CD4-positive, alpha-beta T cell treated with Interleukin-6 at 100 ng/mL for 8 hours (primary cell): Measurements from ENCODE around the gene TMCO5A.
"Not testable (repeated sequence)": the region's sequence is repeated elsewhere in the genome, so short reads cannot be mapped to it uniquely, and the experiment has no call there.

ENCODE experiments used
- DNase-seq: peaks from one replicate; pipeline ENCODE4 v3.0.0-alpha.2; 2020; ENCODE audit warnings: mixed read lengths, low spot score

TMCO5A gene

GRCh38 chr15:37934340-37934739, at the start of gene TMCO5A:
TSS of gene TMCO5A (plus strand) at chr15:37934640. CDS start at chr15:37936324, 1,684 bp downstream.
- no peak for DNase-seq

- no peak for DNase-seq
Measured at GRCh38 chr15:37885651-37886050, 48.8 kb upstream of the TMCO5A start.

DNA sequence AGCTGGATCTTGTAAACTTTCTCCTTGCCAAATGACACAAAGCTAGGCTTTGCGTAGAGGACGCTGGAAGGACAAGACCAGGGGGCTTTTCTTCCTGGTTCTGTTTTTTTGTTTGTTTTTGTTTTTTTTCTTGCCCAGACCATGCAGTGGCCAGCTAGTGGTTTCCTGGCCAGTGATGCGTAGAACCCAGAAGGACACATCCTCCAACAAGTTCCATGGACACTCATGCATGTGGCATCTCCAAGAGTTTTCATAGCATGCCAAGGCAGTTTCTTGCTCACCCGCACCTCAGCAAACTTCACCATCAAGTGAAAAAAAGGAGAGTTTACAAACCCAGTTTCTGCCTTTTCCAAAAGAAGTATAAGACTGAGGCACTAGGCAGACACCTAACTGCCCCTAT, 46.1 kb upstream of the TMCO5A start:
- no peak for DNase-seq

DNA sequence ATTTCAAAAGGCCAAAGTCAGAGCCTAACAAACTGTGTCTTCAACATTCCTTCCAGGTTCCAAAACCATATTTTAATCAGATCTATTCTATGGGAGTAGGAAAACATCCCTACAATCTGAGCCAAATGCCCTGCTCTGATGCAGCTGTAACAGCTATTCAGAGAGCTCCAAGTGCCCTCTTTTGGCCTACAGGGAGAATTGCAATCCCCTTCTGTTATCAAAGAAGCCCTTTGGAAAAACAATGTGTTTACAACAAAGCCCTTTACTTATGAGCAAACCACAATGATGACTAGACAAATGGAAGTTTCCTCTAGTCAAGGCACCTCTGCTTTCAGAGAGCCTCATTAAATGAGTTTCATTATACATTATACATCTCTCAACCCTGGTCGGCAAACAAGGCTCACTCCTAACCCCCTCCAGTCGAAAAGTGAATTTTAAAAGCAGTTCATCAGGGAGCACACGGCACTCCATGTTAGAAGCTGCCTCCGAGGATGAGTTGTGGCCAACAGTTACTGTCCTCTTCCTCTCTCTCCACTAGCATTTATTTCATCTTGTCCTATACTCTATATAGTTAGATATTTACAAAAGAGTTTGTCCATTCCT, 42.6 kb upstream of the TMCO5A start:
- no peak for DNase-seq

DNA sequence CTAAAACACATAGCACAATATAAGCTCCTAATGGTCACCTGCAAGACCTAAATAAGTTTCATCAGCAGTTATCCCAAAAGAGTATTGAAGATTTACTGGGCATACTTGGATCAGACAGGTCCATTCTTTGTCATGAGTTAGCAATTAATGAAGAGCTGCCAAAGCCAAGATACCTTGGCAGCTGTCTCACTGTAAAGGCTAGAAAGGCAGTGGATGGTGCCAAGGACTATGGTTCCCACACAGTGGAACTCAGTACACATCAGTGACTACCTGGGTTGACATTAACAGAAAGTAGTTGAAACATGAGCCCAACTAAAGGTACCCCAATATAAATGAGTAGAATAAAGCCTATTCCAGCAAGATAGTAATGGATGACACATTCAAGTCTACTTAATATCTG, 41.1 kb upstream of the TMCO5A start:
- no peak for DNase-seq

DNA sequence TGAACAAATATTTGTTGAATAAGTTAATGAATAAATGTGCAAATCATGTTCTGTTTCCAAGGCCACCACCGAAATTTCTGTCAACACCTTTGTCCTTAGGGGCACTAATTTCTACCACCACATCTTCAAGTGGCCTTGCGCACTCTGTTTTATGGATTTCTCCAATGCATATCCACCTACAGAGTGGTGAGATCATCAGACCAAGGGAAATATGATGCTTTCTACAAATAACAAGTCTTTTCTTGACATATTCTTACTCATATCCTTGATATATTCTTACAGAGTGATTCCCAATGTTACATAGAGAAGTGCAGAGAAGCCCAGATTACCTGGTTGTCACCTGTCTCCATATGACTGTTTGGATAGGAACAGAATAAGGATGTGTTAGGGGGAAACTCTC, 36.1 kb upstream of the TMCO5A start:
- DNase-seq, result no peak

DNA sequence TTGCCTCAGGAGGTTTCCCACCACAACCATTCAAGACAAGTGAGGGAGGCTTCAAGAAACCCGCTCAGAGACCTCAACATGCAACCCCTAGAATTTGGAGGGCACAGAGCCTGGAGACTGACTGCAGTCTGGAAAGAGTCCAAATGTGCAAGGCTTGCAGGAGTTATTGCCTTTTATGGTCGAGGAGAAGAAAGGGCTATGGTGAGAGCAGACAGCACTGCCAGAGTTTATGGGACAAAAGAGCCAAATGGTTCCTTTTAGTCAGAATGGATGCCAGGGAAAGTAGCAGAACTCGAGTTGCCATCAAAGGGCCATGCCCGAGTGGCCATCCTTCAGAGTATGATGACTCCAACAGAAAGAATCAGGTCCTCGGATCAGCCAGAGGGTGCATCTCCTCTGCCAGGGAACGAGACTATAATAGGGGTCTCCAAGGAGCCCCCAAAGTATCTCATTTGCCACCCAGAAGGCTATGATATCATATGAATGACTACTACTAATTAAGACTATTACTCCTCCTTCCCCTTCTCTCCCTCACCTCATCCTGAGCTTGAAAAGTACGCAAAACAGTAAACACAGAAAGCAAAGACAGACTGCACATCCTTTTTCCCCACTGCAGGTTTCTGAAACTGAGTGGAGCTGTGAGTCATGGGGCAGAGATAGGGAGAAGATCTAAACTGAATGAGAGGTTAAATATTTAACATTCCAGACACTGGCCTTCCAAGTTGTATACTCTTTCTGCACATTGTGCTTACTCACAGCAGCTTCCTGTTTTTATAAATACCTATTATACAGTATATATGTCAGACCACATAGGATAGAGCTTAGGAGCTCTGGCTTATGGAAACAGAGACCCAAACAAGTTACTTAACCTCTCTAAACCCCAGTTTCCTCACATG, 33.9 kb upstream of the TMCO5A start:
- no peak for DNase-seq

DNA sequence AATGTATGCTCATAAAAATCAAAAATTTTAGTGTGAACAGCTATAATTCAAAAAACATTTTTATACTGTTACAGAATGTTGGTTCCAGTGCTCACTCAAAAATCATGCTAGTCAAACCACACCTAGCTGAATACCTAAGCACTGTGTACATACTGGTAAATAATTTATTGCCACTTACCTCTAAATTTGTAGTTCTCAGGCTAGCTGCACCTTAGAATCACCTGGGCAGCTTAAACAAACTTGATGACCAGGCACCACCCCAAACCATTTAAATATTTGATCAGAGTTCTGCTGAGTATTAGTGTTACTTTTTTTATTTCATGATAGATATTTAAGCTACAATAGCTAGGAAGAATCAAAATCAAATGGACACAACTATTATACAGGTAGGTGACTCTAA, 32.3 kb upstream of the TMCO5A start:
- no peak for DNase-seq

DNA sequence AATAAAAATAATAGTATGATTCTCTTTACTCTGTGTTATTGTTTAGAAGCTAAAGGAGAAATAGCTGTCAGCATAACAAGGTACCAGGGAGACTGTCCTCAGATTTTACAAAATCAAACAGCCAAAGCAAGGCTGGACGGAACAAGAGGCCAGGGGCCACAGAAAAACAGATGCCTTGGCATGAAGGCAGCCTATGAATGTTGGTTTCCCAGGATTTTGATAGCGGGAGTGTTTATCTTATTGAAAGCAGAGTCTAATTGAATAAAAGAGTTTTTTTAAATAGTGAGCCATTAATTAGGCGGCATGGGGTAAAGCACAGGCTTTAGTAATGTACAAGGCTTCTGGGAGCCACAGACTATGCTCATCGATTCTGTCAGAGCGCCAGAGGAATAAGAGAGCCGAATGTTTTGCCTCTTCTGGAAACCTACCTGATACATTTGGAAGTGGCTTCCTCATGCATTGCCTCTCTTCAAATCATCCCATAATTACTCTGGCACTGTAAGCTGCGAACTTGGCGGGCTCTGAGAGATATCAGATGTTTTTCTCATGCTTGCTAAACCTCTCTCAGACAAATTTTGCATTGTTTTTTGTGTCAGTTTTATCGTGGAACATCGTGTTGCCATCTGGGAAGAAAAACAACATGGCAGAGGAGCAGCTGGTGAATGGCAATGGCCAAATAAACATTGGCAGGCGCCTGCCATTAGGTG, 30.4 kb upstream of the TMCO5A start:
- no peak for DNase-seq

GRCh38 chr15:37907136-37907535, 27.3 kb upstream of the TMCO5A start:
- no peak for DNase-seq

GRCh38 chr15:37921527-37922385, 12.7 kb upstream of the TMCO5A start:
- DNase-seq, result no peak

DNA sequence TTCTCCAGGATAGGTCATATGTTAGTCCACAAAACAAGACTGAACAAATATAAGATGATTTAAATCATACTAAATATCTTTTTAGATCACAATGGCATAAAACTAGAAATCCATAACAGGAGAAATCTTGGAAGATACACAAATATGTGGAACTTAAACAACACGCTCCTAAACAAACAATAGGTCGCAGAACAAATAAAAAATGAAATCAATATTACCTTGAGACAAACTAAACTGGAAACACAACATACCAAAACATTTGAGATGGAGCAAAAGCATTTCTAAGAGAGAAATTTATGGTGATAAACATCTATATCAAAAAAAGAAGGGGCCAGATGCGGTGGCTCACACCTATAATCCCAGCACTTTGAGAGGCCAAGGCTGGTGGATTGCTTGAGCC, 8.3 kb upstream of the TMCO5A start:
- no peak for DNase-seq

DNA sequence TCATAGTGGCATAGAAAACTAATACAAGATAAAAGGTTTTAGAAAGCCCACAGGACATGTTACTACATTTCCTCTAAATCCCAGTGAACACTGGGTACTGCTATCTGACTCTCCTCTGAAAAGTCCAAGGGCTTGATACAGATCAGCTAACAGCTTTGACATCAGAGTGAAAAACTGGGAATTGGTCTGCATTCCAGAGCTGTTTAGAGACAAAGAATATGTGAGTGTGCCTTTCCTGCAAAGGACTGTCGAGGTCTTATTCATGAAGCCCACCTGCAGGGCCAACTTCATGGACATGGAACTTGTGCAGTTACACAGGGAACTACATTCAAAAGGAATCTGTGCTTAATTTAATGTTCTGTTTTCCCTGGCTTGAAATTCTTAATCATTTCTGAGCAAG, 5.2 kb upstream of the TMCO5A start:
- no peak for DNase-seq

DNA sequence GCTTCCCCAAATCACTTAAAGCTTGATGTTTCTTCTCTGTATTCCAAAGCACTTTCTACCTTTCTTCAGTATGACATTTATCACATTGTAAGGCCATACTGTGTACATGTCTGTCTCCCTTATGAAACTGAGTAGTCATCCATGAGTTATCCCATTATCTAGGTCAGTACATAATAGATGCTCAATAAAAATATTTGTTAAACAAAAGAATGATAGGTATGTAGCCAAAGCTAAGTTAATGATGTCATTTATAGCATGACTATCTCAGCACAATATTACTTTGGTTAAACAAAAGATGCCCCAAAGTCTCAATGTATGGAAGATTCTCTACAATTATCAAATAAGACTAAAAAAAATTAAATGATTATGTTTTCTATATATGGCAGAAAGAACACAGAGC, 3.1 kb upstream of the TMCO5A start:
- no peak for DNase-seq

DNA sequence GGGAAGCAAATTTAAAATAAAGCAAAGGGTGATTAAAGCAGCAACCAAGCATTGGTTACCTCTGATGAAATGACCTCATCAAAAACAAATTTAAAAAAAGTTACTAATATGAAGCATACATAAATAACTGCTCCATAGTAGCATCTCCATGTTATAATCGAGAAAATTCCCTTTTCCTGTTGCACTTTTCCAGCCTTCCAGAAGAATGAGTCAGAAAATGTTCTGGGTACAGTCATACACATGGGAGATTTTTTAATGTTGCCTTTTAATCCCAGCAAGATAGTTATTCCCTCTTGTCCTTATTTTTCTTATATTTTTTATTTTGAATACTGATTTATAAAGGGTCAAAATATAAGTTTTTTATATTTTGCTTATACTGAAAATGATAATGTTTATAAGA, 2.6 kb upstream of the TMCO5A start:
- DNase-seq, result no peak

DNA sequence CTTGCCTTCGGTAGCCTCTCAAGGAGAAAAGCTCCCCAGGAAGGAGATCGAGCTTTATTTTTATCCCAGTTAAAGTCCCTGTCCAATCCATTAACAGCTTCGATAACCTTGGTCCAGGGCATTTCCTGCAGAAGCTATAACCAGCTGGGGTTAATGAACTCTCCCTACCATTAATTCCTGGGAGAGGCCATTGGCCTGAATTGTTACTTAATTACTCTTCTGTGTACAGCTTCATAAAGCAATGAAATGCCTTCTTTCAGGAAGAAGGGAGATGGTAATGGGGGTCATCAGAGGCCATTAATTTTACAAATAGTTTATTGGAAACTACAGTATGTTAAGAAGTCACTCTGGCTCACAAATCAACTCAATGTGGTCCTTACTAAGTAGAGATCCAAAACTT, 1.9 kb upstream of the TMCO5A start:
- DNase-seq, result no peak

GRCh38 chr15:37933666-37934065, 774 bp upstream of the TMCO5A start:
- no peak for DNase-seq

- DNase-seq, result no peak
Measured at GRCh38 chr15:37940876-37941275, 6.4 kb downstream of the TMCO5A start.

DNA sequence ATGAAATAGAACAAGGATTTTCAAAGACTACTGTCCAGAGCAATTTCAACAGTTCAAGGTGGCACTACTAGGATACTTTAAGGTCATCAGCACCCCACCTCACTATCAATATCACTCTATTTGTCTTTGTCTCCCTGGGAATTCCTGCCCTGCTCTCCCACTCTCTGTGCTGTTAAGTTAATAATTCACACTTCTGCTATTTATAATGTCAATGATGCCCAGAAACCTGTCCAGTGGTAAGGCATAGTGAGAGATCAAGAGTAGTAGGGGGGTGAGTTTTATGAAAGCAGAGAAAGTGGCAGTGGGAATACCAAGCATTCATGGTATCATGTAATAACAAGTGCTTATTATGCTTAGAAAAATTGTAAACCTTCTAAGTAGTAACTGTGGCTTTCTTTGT, 7.3 kb downstream of the TMCO5A start:
- DNase-seq, result no peak

- DNase-seq, result no peak
Measured at GRCh38 chr15:37951999-37952398, 17.6 kb downstream of the TMCO5A start.

- DNase-seq, result not testable (repeated sequence)
Measured at GRCh38 chr15:37960742-37961141, 26.3 kb downstream of the TMCO5A start.

DNA sequence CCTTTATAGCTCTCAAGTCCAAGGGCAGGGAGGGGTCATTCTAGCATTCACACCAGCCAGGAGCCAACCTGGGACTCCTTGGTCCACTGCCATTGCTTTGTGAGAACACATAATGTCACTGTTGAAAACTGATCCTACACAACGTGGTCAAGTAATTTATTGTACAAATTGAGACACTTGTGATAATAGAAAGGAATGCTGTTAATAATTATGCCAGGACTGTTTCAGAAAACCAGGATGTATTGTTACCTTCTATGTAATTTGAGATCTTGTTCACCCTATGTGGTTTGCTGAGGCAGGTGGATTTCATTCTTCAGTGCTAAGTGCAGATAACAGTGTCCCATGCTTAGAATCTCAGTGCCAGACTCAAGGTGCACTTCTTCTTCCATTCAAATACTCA, 33.3 kb downstream of the TMCO5A start:
- DNase-seq, result no peak
